GM18907 (cell line): ENCODE measurements around the gene UQCC3.
"Not testable (repeated sequence)": the region's sequence is repeated elsewhere in the genome, so short reads cannot be mapped to it uniquely, and the experiment has no call there.

Source experiments
- ATAC-seq: cut with Tn5 transposase; IDR thresholded peaks from one replicate; pipeline ENCODE4 v1.9.1; 2021; ENCODE audit warnings: mild to moderate bottlenecking, moderate library complexity; ENCODE audit not compliant: unreplicated experiment

The UQCC3 gene, protein sequence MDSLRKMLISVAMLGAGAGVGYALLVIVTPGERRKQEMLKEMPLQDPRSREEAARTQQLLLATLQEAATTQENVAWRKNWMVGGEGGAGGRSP

DNA sequence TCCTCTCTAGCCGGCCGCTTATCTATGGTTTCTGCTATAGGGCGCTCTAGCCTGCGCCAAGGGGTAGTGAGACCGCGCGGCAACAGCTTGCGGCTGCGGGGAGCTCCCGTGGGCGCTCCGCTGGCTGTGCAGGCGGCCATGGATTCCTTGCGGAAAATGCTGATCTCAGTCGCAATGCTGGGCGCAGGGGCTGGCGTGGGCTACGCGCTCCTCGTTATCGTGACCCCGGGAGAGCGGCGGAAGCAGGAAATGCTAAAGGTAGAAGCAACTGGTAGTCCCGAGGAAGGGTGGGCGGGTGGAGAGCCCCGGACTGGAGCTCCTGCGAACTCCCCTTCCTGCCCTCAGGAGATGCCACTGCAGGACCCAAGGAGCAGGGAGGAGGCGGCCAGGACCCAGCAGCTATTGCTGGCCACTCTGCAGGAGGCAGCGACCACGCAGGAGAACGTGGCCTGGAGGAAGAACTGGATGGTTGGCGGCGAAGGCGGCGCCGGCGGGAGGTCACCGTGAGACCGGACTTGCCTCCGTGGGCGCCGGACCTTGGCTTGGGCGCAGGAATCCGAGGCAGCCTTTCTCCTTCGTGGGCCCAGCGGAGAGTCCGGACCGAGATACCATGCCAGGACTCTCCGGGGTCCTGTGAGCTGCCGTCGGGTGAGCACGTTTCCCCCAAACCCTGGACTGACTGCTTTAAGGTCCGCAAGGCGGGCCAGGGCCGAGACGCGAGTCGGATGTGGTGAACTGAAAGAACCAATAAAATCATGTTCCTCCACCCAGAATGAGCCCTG lies at the start of gene UQCC3, which contains the start of gene LBHD1:
Gene UQCC3, plus strand, starts transcription at position 66 of the 782 bp plus-strand sequence. Its CDS starts 73 bp downstream, at position 139.
Gene LBHD1, minus strand, starts transcription at position 660 of the 782 bp plus-strand sequence. CDS start 2,236 bp downstream, outside the sequence.
- peak; percentile 53 for ATAC-seq

DNA sequence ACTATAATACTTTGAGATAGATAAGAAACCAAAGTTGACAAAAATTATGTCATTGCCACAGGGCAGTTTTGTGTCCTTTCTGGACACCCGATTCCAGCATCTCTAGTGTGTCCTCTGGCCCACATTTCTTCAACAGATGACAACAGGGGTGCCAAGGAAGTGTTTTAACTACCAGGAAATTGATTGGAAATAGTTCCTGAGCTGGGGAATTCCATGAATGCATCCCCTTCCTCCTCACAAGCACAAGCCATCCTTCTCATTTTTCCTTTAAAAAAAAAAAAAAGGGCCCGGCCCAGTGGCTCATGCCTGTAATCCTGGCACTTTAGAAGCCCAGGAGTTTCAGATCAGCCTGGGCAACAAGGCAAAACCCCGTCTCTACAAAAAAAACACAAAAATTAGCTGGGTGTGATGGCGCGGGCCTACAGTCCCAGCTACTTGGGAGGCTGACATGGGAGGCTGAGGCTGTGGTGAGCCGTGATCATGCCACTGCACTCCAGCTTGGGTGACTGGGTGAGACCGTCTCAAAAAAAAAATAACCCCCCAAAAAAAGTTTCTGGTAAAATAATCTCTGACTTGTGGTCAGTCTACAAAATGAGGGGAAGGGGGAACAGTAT lies 48.9 kb upstream of the UQCC3 start:
- ATAC-seq = no peak

DNA sequence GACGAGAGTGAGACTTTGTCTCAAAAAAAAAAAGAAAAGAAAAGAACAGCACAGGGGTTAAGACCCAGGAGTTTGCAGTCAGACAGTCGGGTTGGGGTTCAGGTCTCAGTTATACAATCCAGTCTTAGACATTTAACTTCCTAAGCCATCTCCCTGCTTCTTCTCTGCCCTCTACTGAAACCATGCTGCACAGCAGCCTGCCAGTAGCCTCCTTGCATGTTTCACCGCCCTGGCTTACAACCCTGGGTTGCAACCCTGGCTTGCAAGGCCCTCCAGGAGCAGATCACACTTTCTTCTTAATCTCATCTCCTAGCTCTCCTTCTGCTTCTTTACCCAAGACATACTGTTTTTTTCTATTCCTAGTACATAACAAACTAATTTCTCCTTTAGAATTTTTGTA lies 43.8 kb upstream of the UQCC3 start:
- ATAC-seq = no peak

DNA sequence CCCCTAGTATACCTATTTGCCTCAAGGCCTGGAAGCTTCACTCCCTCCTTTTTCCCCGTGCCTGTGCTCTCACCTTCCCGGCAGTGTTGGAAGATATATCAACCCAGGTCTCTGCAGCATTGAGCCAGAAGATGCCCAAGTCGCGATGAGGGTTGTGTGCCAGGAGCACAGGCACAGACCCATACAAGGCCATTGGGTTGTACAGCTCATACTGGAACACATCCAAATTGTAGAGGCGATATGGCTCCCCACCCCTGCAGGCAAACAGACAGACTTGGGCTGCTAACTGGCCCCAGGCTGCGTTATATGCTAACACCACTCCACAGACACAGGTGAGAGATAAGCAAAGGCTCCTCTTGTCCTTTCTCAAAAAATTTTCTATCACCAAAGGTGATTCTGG lies 39.0 kb upstream of the UQCC3 start:
- no peak for ATAC-seq

DNA sequence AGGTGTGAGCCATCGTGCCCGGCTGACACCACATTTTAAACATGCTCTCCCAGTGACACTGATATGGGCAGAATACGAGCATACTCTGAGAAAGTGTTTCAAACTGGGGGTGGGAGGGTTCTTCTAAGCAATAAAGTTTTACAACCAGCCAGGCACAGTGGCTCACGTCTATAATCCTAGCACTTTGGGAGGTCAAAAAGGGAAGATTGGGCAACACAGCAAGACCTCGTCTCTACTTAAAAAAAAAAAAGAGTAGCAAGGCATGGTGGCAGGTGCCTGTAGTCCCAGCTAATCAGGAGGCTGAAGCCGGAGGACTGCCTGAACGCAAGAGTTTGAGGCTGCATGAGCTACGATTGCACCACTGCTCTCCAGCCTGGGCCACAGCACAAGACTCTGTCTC lies 27.3 kb upstream of the UQCC3 start:
- ATAC-seq = no peak

DNA sequence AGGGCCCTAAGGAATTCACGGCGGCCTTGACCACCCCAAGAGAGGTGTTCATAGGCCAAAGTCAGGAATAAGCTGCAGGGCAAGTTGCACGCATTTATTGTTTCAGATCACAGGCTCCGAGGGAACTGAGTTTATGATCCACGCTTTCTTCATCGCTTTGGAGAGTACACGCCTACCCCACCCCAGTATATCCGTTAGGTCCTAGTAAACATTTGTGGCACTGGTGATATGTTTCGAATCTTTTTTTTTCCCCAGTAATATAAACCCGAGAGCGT lies 25.9 kb upstream of the UQCC3 start:
- no peak for ATAC-seq

DNA sequence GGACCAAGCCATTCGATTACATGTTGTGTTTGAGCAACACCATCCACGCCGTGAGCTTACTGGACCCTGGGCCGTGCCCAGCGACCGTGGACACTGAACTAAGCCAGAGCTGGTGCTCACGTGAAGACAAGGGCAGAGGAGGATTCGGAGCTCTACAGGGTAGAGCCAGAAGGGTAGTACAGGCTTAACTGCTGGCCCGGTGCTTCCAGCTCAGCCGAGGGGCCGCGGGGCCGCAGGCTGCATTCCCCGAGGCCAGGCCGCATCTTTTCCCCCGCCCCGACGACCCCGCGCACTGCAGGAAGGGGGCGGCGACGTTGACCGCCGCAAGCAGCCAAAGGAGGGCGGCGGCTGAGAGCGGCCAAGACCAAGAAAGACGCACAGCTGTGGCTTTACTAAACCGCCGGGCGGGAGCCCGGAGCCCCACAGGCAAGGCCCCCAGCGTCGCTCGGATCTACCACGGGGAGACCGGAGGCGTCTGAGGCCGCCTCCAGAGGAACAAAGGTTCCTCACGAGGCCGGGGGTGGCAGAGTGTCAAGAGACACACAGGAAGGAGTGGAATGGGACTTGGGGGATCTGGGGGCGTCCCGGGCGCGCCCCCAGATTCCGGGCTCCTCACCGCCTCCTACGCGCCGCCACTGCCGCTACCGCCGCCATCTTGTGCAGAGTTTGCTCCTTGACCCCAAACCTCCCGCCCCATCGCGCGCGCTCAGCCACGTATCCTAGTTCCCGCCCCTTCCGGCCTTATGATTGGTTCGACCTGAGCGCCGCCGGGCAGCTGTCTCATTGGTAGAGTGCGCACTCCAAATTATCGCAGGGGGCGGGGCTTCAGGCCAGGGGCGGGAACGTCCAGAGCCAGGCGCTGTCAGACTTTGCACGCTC lies 25.3 kb upstream of the UQCC3 start, which contains the start of gene GANAB:
Gene GANAB, minus strand, starts transcription at position 668 of the 879 bp plus-strand sequence. Its CDS starts 14 bp downstream, at position 654.
- ATAC-seq = peak; percentile 87

DNA sequence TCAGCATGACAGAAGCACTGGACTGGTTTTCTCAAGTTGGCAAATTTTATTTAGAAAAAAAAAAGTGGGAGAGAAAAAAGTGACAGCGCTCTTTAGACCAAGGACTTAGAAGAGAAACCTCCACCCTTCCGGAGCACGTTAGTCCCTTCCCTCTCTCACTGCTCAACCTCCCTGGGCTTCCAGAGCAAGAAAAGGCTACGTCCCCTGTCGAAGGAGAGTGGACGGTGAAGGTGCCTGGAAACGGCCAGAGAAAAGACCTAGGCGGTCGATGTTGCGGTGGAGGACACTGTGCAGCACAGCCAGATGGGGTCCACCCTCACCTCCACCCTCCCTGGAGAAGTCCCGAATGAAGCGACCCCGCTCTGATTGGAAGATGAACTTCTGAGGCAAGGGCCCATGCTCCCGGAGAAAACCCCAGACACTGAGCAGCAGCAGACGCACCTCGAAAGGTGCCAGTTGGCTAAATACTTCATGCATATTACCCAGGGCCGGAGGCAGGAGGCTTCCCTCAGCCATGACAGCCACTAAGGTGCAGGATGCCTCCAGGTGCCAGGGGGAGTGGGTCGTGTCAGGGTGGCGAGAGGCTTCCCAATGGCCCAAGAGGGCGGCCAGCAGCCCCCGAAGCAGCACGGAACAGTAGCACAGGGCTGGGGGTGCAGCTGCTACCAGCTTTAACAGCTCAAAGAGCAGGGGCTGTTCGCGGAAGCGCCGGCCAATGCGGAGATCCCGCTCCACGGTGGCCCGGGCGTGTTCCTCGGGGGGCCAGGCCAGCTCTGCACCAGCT lies 24.5 kb upstream of the UQCC3 start:
- ATAC-seq = peak; percentile 1

DNA sequence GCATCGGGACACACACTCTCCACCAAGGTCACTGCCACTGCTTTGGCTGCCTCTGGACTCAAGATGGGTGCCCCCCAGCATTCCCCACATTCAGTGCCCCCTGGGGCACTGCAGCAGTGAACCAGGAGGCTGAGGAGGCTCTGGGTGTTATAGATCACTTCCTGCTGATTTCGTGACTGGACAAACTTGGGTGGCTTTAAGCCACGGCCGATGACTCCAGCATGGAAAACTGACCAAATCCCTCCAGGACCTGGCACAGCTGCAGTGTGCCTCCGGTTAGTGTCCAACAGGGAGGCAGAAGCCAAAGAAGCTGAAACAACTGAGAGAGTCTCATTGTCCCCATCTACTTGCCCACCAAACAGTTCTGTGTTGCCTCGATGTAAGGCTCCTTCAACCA lies 23.9 kb upstream of the UQCC3 start:
- no peak for ATAC-seq

DNA sequence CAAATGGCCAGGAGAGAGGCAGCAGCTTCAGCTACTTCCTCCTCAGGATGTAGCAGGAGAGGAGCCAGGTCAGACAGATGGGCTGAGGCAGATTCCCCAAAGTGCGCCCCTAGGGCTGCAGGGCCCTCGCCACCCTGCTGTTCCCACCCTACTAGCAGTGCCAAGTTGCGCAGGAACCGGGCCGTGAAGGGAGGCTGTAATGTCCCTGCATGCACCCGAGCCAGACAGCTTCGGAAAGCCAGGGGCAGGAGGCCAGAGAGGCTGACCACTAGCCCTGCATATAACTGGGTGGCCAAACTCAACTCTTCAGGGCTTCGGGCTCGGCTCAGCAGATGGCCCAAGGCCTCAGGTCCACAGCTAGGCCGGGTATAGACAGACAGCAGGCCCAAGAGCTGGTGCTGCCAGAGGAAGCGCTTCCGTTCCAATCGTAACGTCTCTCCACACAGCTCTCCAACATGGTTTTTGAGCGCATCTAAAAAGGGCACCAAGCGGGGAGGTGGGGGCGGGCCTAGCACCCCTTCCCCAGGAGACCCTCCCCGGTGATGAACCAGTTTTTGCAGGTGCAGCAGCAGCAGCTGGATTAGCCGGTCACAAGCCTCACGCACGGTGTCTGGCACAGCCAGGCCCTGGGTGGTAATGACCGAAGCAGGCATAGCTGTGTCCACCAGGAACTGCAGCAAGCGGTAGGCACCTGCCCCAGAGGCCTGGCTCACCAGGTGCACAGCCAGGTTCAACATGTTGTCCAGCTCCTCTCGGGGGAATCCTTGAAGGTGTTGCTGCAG lies 23.1 kb upstream of the UQCC3 start:
- ATAC-seq = no peak

DNA sequence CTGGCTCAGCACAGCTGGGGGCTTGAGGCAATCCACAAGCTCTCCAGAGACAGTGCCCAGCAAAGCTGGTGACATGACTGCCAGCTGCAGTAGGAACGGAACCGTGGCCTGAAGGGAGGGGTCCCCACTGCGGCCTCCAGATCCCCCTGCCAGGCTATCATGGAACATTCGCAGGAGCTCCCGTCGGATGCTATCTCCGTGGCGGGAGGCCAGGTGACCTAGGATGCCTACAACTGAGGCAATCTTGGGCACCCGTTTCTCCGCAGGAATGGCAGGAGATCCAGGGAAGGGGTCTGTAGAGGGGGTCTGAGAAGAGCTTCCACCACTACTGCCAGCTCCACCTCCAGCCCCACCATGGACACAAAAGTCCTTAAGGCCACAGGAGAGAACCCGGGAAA lies 22.5 kb upstream of the UQCC3 start:
- ATAC-seq = no peak

DNA sequence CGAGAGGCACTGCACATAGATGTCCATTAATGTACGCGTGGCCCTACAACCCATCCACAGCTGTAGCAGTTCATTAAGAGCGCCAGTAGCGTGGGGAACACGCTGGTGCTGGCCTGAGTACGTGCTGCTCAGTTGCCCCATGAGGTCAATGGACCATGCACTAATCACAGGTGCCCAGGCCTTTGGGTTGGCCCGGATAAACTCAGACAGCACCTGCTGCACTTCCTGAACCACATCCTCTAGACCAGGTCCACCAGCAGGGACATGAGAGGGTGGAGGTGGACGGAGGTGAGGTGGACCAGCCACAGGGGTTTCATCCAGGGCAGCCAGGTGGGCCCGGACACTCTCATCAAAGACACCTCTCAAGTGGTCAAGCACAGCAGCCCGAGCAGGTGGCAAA lies 22.0 kb upstream of the UQCC3 start:
- ATAC-seq = no peak

DNA sequence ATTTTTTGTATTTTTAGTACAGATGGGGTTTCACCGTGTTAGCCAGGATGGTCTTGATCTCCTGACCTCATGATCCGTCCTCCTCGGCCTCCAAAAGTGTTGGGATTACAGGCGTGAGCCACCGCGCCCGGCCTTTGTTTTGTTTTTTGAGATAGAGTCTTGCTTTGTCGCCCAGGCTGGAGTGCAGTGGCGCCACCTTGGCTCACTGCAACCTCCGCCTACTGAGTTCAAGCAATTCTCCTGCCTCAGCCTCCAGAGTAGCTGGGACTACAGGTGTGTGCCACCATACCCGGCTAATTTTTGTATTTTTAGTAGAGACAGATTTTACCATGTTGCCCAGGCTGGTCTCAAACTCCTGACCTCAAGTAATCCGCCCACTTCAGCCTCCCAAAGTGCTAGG lies 21.2 kb upstream of the UQCC3 start:
- not testable (repeated sequence) for ATAC-seq

DNA sequence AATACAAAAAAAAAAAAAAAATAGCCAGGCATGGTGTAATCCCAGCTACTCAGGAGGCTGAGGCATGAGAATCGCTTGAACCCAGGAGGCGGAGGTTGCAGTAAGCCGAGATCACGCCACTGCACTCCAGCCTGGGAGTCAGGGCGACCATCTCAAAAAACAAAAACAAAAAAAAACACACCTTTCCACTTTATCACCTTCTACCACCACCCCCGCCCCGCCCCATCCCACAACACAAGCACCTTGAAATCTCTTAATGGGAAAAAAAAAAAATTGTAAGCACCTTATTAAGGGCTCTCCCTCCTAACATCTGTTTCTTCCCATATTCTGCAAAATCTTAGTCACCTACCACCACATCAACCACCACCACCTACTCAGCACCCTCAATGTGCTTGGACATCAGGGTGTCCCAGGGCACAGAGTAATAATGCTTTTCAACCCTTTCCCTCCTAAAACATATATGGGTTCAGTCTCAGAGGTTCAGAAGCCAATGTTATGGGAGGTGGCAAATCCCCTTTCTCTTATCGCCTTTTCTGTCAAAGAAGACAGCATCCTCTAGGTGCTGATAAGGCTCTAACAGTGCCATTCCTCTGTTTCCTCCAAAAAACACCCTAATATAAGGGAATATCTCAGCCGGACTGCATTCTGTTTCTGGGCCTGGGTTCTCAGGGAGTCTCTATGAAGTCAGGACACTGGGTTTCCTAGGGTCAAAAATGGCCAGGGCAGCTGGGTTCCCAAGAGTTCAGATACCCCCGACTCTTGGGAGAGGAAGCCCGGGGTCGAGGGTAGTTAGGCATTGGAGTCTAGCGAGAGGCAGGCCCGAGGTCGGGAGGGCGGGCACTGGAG lies 19.1 kb upstream of the UQCC3 start:
- ATAC-seq = peak; percentile 15

DNA sequence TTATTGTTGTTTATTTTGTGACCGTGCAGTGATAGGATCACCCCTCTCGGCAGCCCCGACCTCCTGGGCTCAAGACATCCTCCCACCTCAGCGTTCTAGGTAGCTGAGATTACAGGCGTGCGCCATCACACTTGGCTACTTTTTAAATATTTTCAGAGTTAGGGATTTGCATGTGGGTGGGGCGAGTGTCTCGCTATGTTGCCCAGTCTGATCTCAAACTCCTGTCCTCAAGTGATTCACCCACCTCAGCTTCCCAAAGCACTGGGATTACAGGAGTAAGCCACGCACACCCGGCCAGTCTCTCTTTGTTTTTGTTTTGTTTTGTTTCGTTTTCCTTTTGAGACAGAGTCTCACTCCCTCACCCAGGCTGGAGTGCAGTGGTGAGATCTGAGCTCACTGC lies 17.2 kb upstream of the UQCC3 start:
- no peak for ATAC-seq

DNA sequence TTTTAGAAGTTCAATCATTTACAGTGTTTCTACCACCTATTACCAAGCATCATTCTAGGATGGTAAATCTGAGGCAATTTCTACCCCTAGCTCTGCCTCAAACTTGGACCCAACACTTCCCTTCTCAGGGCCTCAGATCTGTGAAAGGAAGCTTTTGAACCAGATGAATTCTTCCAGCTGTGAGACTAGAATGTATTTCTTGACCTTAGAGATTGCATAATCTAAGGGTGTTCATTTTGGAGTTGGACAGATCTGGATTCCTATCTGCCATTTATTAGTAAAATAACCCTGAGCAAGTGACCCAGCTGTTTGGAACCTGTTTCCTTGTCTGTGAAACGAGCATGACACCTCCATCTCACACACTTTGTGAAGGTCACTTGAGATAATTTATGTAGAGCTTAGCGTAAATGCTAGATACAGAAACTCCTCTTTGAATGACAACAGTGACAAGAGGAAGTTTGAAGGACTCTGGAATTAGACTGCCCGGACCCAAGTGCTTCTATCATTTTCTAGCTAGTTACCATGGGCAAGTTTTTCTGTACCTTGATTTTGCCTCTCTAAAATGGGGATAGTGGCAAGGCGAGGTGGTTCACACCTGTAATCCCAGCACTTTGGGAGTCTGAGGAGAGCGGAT lies 14.6 kb upstream of the UQCC3 start:
- ATAC-seq = no peak

DNA sequence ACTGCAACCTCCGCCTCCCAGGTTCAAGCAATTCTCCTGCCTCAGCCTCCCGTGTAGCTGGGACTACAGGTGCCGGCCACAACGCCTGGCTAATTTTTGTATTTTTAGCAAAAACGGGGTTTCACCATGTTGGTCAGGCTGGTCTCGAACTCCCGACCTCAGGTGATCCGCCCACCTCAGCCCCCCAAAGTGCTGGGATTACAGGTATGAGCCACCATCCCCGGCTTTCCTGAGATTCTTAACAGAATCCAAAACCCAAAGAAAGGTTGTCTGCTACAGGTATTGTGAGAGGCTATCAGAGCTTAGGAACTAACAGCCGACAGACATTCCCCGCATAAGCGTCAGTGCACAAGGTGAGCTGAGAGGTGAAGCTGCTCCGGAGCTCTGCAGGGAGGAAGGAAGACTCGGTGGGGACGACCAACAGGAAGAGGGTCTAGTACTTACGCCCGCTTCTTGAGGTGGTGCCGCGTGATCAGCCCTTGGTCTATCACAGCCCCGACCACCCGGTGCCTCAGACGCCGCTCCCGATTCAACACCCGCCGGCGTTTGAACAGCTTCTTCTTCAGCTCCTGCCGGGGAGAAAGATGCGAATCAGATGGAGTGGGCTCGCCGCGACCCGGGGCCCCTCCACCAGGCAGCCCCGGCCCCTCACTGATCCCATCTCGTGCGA lies 6.9 kb upstream of the UQCC3 start:
- ATAC-seq = peak; percentile 41

DNA sequence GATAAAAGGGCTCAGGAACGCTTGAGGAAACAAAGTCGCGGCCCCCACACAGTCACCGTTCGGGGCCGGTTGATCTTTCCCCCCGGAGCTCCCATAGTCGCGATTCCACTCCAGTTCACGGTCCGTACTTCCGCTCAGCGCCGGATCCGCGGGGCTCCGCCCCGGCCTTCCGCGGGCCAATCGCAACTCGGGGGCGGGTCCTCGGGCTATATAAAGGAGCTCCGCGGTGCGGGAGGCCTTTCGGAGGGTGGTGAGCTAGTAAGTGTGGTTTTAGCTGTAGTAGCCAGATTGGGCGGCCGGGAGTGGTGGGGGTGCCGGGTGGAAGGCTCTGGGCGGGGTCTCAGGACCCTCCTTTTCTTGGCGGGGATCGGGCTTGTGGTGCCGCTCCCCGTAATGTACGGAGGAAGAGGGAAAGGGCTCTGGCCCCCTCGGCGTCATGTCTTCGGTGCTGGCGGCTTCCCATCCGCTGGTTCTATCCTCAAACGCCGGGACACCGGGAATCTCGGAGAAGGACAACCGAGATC lies 6.3 kb upstream of the UQCC3 start, which contains the start of the genes C11orf98 and CSKMT:
Gene C11orf98, minus strand, starts transcription at position 136 of the 524 bp plus-strand sequence. Its CDS starts 41 bp downstream, at position 95.
Gene CSKMT, plus strand, starts transcription at position 238 of the 524 bp plus-strand sequence. CDS start 568 bp downstream, outside the sequence.
- peak; percentile 85 for ATAC-seq
